HG03342 (cell line): ENCODE data around the gene HINT2.

Source experiments
- ATAC-seq: cut with Tn5 transposase; IDR thresholded peaks from one replicate; pipeline ENCODE4 v1.9.1; 2021; ENCODE audit warnings: mild to moderate bottlenecking, moderate library complexity; ENCODE audit not compliant: unreplicated experiment

The HINT2 gene

DNA sequence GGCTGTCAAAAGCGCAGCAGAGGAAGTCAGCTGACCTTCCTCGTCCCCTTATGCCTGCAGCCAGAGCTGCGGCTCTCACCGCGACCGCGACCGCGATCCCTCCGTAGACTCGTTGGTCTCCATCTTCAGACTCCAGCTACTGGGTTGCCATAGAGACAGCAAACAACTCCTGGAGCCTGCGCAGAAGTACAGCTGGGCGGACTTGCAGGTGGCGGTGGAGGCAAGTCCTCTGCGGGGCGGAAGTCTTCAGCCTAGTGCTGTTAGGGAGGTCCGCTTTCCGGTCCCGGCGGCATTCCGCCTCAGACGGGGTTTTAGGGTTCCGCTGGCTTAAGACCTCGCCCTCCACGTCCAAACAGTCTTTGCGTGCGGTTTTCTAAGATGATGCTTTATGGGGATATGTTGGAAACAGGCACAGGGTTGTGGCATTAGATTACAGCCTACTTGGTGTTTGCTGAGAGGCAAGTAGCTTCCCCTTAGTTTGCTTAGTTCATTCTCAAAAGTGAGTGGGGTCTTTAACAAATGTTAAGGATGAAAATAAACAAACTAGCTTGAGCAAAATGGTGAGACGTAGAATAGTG is 2.7 kb downstream of the HINT2 start, which contains the start of gene SPAG8:
SPAG8 (minus strand) TSS at position 238 of the 578 bp plus-strand sequence; CDS start at position 123, 115 bp downstream.
- peak; percentile 74 for ATAC-seq

DNA sequence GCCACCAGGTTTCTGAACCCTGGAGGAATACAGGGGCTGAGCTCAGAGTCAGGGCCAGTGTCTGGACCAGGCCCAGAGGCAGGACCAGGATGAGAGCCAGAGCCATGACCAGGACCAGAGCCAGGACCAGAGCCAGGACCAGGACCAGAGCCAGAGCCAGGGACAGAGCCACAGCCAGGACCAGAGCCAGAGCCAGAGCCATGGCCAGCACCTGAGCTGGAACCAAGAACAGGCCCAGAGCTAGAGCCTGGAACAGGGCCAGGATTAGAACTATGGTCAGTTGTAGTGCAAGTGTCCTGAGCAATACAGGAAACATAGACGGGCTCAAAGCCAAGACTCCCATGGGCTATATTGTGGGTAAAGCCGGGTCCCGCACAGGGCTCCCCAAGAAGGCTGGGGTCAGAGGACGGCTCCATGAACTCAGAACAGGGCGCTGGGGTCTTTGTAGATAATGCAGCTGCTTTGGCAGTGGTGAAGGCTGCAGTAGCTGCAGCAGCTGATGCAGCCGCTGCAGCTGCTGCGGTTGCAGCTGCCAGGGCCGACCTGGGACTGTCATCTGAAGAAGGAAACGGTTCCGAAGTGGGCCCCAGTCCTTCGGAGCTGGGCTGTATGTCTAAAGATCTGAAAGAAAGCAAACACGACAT is 3.3 kb downstream of the HINT2 start:
- no peak for ATAC-seq

DNA sequence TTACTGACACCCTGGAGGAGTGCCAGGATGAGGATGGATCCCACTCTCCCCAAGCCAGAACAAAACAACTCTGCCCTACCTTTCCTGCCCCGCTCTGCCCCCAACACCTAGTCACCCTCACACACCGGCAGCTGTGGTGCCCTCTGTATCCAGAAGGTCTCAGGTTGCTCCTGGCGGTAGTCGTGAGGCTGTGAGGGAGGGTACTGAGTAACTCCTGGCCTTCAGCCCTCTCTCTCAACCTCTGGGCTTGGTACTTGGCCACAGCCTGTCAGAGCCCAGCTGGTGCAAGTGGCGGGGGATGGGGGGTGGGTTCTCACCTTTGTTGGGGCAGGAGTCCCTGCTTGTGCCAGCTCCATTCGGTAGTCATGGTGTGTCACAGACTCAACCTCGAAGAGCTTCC is 4.7 kb downstream of the HINT2 start:
- ATAC-seq, result no peak

DNA sequence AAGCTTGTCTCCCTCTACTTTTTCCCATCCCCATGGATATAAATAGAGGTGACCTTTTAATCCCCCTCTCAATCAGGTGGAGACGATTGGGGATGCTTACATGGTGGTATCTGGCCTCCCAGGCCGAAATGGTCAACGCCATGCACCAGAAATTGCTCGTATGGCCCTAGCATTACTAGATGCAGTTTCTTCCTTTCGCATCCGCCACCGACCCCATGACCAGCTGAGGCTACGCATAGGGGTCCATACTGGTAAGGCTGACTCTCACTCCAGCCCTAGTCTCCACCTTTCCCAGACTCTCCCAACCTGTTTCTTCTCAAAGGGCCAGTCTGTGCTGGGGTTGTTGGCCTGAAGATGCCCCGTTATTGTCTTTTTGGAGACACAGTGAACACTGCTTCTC is 6.4 kb downstream of the HINT2 start:
- no peak for ATAC-seq

DNA sequence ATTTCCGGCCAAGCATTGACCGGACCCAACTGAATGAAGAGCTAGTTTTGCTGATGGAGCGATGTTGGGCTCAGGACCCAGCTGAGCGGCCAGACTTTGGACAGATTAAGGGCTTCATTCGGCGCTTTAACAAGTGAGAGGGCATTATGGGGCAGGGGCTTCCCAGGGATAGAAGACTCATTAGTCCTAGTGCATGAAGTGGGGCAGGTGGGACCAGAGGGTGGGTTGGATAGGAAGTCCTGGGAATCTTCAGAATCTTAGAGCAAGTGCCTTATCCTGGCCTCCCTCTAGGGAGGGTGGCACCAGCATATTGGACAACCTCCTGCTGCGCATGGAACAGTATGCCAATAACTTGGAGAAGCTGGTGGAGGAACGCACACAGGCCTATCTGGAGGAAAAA is 8.7 kb downstream of the HINT2 start:
- ATAC-seq, result no peak

DNA sequence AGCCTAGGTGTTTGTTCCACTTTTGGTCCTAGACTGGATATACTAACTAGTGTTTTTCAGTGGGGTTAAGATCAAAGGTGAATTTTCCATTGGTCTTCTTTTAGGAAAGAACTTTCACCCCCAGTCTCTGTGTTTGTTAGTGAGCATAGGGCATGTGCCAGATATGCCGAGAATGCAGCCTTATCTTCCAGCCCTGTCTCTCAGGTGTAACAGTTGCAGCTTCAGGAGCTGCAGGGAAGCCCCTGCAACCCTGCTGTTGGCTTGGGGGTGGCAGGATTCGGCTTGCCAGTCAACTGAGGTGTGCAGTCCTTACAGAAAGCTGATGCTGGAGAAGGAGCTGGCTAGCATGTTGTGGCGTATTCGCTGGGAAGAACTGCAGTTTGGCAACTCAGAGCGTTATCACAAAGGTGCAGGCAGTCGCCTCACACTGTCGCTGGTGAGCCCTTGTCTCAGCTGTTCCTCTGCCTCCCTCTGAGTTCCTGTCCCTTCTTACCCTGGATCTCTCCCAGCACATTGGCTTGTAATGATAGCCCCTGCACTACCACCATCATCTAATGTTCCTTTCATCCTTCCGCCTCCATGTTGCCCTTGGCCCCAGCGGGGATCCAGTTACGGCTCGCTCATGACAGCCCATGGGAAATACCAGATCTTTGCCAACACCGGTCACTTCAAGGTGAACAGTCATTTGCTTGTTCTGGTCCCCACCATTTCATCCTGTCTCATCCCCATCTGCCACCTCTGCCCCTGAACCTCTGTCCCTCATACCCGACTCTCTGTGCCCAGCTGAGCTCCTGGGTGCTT is 13.3 kb downstream of the HINT2 start:
- no peak for ATAC-seq

DNA sequence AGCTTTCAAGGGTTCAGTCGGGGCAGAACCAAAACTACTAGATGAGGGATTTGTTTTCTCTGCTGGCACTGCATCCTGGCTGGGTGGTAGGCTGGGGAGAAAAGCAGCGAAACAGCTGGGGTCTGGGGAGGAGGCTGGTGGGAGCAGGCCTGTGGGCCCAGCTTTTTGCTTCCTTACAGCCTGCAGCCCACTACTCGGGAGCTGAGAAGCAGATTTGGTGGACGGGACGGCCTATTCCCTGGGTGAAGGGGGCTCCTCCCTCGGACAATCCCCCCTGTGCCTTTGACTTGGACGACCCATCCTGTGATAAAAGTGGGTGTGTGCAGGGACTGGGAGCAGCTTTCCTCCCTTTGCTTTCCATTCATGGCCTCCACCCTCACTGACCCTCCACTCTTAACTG is 14.3 kb downstream of the HINT2 start:
- ATAC-seq, result no peak

DNA sequence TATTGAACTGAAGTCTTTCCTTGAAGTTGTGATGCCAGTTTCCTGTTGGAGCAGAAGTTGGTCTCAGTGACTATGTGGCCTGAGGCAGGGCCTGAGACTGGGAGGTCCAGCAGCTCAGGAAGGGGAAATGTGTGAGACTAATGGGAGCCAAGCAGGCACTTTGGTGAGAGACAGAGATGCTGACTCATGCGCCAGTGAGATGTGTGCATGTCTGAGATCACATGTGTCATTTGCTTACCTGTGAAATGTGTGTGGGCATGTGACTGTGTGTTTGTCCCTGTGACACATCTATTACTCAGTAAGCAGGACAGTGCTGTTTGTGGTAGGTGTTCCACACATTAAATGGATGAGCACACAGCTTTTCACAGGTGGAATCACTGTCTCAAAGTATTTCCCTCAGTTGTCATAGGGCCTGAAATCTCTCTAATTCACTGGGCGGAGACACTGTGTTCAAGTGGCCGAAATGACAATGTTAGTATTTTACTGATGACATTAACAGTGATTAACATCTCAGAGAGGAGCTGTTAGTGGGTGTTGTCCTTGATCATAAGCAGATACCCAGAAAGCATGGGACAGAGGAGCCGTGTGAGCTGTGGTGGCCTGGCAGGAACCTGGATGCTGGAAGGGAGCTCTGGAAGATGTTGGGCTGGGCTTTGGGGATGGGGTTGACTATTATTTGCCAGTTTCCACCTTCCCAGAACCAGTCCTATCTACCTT is 16.0 kb downstream of the HINT2 start:
- no peak for ATAC-seq

DNA sequence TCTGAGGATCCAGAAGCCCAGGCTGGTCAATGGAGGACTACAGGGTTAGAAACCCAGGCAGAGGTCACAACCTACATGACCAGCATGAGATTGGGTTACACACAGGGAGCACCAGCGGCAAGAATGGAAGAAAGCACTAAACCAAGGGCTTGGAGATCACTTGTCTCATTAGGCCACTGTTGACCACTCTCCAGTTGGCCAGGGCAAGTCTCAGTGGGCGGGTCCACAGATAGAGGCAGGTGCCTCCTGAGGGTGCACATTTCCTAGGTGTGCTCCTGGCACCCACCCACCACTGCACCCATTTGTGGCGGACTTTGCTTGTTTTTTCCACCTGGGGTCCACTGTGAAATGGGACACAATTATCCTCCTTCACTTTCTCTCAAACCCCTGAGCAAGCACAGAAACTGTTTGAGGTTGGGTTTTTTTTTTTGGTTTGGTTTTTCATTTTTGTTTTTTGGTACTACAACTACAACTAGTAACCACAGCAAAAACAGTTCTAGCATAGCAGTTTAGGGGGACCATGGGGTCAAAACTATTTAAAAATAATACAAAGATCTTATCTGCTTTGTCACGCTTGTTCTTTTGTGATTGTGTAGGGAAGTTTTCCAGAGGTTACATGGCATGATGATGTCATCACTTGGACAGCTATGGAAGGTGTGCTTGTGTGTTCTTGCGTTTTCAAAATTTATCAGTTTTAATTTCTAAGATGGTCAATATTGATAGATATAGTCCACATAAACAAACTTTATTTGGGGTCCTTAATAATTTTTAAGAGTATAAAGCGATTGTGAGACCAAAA is 17.3 kb downstream of the HINT2 start:
- no peak for ATAC-seq

DNA sequence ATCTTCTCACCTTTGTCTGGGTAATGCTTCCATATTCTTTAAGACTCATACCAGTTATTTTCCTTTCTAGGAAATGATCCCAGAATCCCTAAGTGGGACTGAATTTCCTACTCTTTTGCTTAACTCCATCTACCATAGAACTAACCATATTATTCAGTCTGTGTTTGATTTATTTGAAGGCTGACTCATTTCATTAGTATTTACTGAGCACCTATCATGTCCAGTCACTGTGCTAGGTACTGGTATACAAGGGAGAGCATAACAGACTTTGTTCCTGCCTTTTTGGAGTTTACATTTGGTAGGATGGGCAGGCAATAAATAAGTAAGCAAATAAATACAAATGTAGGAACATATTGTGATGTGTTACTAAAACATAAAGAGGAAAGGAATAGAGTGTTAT is 19.1 kb downstream of the HINT2 start:
- no peak for ATAC-seq

DNA sequence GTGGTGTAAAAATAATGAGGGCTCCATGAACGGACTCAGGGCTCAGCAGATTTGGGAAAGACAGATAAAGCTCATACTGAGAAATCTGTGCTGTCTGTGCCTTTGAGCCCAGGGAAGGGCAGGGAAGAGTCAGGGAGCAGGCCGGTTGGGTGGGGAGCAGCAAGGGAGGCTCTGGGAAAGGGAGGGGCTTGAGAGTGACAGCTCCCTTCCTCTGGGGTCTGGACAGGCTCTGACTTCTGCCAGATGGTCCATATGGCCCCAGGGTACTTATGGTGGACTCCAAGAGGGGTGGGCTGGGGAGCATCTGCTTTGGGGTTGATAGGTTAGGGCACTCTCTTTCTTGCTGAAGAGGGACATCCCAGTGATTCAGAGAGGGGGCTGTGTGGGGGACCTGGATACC is 21.4 kb downstream of the HINT2 start:
- no peak for ATAC-seq

DNA sequence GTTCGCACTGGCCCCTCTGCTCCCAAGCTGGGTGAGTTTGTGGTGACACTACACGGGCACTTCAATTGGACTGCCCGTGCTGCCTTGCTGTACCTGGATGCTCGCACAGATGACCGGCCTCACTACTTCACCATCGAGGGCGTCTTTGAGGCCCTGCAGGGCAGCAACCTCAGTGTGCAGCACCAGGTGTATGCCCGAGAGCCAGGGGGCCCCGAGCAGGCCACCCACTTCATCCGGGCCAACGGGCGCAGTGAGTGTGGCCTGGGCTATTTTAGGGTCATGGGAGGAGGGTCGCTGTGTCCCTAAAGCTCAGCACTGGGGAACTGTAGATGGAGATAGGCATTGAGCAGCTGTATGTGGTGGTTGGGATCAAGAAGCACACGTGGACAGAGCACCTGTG is 22.0 kb downstream of the HINT2 start:
- no peak for ATAC-seq

DNA sequence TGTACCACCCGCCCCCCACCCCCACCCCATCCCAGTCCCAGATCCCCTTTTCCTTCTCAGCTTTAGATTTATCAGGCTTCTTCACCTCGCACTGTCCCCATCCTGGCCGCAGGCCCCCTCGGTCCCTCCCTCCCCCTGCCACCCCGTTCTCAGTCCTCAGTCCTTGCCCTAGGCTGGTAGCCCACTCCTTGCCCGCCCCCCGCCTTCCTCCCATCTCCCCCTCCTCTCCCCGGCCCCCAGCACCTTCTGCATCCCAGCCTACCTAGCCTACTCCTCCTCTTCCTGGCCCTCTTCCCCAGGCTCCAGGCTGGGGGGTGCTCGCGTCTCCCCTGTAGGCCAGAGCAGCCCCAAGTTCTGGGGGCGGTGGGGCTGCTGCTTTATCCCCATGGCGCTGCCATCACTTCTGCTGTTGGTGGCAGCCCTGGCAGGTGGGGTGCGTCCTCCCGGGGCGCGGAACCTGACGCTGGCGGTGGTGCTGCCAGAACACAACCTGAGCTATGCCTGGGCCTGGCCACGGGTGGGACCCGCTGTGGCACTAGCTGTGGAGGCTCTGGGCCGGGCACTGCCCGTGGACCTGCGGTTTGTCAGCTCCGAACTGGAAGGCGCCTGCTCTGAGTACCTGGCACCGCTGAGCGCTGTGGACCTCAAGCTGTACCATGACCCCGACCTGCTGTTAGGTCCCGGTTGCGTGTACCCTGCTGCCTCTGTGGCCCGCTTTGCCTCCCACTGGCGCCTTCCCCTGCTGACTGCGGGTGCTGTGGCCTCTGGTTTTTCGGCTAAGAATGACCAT is 22.6 kb downstream of the HINT2 start:
- ATAC-seq, result no peak

DNA sequence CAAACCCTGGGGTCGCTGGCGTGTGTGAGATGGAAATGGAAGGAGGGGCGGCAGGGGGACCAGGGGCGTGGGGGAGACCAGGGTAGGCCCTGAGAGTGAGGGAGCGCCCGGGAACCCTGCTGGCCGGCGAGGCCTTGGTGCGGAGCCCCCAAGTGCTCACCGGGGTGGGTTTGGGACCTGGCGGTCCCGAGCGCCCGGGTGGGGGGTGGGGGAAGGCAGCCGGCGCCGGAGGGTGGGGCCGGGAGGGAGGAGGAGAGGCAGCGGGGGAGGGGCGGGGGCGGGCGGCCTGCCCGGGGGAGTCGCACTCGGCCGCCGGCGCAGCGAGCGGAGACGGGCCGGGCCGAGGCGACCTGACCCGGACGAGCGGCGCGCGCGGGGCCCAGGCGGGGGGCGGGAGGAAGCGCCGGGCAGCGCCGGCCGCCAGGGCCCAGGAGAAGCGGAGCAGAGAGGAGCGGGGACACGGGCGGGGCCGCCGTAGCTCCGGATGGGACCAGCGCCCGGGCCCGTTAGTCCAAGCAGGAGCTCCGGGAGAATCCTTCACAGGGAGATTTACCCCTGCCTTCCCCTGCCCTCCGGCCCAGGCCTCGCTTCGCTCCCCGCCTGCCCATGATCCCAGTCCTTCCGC is 23.4 kb downstream of the HINT2 start, which contains the start of gene NPR2:
NPR2 (plus strand) TSS at position 295 of the 625 bp plus-strand sequence. CDS start 818 bp downstream, outside the sequence.
- no peak for ATAC-seq

DNA sequence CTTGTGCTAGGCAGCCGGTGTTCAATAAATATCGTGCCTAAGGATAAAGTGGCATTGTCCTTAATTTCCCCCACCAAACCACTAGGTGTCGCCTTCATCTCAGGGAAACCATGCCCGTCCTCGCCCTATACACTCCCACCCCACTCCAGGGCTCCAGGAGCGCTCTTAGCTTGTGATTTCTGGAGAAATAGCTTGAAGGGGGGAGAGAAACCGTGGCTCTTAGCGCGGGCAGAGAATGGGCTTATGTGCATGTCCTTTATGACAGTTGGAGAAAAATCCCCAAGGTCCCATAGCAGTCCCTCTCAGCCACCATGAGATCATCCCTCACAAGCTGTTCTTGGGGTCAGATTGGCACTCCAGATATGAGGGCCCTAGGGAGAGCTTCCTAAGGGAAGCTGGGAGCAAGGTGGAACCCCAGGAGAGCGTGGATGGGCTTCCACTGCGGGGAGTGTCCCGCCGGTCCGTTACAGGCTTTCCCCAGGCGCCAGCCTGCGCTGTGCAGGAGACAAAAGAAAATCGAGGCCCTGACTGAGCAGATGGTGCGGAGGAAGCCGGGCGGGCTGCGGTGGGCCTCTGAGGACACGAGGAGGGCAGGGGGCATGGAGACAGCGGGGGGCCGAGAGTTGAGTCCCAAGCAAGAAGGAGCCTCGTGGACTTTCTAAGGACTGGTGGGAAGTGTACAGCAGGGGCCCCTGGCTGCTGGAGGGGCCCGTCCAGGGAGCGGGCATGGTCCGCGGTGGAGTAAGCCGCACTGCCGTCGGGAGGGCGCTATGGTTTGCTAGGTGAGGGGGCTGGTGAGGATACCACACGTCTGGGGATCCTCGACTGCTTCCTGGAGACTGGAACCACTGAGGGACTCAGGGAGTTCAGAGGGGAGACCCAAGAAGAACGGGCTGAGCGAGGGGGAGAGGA is 24.2 kb downstream of the HINT2 start:
- no peak for ATAC-seq

DNA sequence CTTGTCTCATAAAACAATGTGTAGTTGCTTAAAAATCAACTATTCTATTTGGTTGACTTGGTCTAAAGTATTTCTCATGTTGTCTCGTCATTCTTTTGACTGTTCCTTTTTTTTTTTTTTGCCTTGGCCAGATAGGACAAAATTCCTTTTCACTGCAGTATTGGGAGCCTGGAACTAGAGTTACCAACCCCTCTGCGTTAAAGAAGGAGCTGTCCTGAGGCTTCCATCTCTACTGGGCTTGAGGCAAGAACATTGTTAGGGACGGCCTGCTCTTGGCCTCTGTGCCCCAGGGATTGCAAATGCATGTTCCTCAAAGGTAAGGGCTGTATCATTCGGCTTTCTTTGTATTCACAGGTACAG is 24.8 kb downstream of the HINT2 start:
- no peak for ATAC-seq

DNA sequence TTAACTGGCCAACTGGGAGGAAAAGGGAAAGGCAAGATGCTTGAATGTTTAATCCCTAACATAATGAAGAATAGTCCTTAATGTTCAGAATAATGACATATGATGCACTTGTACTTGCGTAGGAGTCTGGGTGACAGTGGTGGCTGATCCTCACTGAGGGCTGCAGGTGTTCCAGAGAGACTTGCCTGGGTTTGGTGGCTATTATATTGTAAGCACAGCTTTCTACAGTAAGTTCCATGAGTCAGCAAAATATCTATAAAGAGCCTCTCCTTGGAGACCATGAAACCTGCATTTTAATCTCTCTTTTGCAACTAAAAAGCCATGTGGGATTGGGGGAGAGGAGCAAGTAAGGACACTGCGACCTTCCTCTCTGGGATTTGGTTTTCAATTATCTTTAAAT is 25.3 kb downstream of the HINT2 start:
- ATAC-seq, result no peak

DNA sequence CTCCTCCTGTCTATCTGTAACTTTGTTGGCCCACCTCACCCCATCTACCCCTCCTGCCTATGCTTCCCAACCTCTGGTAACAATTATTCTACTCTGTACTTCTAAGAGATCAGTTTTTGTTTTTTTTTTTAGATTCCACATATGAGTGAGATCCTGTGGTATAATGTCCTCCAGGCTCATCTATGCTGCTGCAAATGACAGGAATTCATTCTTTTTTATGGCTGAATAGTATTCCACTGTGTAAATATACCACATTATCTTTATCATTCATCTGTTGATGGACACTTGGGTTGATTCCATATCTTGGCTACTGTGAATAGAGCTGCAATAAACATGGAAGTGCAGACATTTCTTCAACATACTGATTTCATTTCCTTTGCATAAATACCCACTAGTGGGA is 31.4 kb downstream of the HINT2 start:
- ATAC-seq, result no peak
